ENCODE results near the gene INO80B. TPM values are rescaled to one million over a fixed set of nuclear protein-coding genes. Genes with fewer than 3 reads are reported as not detected.
A peak's percentile ranks its signal among the peaks of the same experiment; 100 is the strongest.

Gene INO80B
- total and polyA plus RNA-seq, 9 of the 15 experiments (the other 6 are each of a cell fraction or from before 2014, with no cell fraction given) = 0.41 to 22.6 (median 9.0) TPM

DNA sequence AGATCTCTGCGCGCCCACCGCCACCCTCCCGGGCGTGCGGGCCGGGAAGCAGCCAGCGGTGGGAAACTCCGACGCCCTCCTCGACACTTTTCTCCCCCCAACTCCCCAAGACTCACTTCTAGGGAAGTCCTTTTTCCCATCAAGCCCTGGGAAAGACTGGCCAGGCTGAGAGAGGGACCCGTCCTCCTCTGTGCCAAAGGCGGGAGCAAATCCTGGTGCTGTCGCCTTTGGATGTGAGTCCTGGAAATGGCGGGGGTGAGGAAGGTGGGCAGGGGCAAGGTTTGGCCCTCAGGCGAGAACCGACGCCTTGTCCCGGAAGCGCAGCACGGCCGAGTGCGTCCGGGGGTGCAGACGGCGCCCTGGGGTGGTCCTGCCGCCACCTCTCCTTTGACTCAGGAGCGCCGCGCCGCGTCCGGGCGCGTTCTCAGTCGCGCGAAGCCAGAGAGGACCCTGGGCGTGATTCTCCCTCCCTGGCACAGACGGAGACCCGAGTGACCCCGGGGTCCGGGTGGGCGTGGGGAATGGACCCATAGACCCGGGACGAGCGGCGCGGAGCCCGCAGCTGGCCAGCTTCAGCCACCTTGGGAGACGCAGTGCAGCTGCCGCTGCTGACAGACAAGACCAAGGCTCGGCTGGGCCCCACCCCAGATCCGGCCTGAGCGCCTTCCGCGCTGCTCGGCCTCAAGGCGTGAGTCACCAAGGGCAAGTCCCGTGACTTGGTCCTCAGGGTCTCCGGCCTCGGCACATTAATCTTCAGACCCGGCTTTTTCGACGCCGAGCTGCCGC is 48.0 kb downstream of the INO80B start (continued):
- TF ChIP-seq, protein P1, sequence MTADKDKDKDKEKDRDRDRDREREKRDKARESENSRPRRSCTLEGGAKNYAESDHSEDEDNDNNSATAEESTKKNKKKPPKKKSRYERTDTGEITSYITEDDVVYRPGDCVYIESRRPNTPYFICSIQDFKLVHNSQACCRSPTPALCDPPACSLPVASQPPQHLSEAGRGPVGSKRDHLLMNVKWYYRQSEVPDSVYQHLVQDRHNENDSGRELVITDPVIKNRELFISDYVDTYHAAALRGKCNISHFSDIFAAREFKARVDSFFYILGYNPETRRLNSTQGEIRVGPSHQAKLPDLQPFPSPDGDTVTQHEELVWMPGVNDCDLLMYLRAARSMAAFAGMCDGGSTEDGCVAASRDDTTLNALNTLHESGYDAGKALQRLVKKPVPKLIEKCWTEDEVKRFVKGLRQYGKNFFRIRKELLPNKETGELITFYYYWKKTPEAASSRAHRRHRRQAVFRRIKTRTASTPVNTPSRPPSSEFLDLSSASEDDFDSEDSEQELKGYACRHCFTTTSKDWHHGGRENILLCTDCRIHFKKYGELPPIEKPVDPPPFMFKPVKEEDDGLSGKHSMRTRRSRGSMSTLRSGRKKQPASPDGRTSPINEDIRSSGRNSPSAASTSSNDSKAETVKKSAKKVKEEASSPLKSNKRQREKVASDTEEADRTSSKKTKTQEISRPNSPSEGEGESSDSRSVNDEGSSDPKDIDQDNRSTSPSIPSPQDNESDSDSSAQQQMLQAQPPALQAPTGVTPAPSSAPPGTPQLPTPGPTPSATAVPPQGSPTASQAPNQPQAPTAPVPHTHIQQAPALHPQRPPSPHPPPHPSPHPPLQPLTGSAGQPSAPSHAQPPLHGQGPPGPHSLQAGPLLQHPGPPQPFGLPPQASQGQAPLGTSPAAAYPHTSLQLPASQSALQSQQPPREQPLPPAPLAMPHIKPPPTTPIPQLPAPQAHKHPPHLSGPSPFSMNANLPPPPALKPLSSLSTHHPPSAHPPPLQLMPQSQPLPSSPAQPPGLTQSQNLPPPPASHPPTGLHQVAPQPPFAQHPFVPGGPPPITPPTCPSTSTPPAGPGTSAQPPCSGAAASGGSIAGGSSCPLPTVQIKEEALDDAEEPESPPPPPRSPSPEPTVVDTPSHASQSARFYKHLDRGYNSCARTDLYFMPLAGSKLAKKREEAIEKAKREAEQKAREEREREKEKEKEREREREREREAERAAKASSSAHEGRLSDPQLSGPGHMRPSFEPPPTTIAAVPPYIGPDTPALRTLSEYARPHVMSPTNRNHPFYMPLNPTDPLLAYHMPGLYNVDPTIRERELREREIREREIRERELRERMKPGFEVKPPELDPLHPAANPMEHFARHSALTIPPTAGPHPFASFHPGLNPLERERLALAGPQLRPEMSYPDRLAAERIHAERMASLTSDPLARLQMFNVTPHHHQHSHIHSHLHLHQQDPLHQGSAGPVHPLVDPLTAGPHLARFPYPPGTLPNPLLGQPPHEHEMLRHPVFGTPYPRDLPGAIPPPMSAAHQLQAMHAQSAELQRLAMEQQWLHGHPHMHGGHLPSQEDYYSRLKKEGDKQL (CRISPR knock-in tag; IDR thresholded peaks at IDR 0.05; ENCODE audit: borderline replicate concordance) = no peak
- TF ChIP-seq PTBP1 (IDR thresholded peaks at IDR 0.05; ENCODE audit: low read depth, low read length) (no peak), CBX1 (IDR thresholded peaks at IDR 0.05; ENCODE audit: low read depth) (peak; percentile 56; the same call in 1 of the 2 replicates), MEF2A (IDR thresholded peaks at IDR 0.05; ENCODE audit: control insufficient read depth, low read depth, low read length) (no peak), NFIC (IDR thresholded peaks at IDR 0.05) (0 out of 2 replicates have a peak, but pooled peaks have one; percentile 4), ZNF408 (CRISPR knock-in tag; IDR thresholded peaks at IDR 0.05; ENCODE audit: low read depth) (no peak), ZBED1 (IDR thresholded peaks at IDR 0.05) (no peak), RB1 (IDR thresholded peaks at IDR 0.05; ENCODE audit: low read depth) (peak; percentile 66; the same call in 1 of the 2 replicates), CBX3 (IDR thresholded peaks at IDR 0.05; ENCODE audit: borderline replicate concordance in 1 of 2, low read length in 2 of 2) (peak in 1 of 2 experiments; percentile 68; a peak in 1 of 3 replicates), HDAC2 (IDR thresholded peaks at IDR 0.05) (peak; percentile 19; the same call in 1 of the 2 replicates), GABPA (tag; conservative IDR thresholded peaks at IDR 0.05; ENCODE audit: low read depth) (peak; percentile 67), TRIM25 (IDR thresholded peaks at IDR 0.05; ENCODE audit: borderline replicate concordance) (no peak), ZNF584 (CRISPR knock-in tag; IDR thresholded peaks at IDR 0.05; ENCODE audit: low read depth) (no peak)
- TF ChIP-seq, protein P2, sequence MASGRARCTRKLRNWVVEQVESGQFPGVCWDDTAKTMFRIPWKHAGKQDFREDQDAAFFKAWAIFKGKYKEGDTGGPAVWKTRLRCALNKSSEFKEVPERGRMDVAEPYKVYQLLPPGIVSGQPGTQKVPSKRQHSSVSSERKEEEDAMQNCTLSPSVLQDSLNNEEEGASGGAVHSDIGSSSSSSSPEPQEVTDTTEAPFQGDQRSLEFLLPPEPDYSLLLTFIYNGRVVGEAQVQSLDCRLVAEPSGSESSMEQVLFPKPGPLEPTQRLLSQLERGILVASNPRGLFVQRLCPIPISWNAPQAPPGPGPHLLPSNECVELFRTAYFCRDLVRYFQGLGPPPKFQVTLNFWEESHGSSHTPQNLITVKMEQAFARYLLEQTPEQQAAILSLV (tag; IDR thresholded peaks at IDR 0.05) = no peak
- TF ChIP-seq, protein P3, sequence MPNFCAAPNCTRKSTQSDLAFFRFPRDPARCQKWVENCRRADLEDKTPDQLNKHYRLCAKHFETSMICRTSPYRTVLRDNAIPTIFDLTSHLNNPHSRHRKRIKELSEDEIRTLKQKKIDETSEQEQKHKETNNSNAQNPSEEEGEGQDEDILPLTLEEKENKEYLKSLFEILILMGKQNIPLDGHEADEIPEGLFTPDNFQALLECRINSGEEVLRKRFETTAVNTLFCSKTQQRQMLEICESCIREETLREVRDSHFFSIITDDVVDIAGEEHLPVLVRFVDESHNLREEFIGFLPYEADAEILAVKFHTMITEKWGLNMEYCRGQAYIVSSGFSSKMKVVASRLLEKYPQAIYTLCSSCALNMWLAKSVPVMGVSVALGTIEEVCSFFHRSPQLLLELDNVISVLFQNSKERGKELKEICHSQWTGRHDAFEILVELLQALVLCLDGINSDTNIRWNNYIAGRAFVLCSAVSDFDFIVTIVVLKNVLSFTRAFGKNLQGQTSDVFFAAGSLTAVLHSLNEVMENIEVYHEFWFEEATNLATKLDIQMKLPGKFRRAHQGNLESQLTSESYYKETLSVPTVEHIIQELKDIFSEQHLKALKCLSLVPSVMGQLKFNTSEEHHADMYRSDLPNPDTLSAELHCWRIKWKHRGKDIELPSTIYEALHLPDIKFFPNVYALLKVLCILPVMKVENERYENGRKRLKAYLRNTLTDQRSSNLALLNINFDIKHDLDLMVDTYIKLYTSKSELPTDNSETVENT (CRISPR knock-in tag; IDR thresholded peaks at IDR 0.05) = peak; percentile 69; the same call in 1 of the 2 replicates

Measured in K562 (cell line).